ENCODE measurements around the gene FAM13B.

Gene FAM13B

GRCh38 chr5:137921931-137922330 lies 110.9 kb downstream of the FAM13B start:
- H3K4me3 ChIP-seq (ENCODE audit: low read length), result no peak overlapping the region

GRCh38 chr5:137916923-137917322 lies 116.0 kb downstream of the FAM13B start:
- no peak for TF ChIP-seq CTCF (conservative IDR thresholded peaks at IDR 0.05; ENCODE audit: low read length)
- no peak overlapping the region for H3K4me3 ChIP-seq (ENCODE audit: low read length)

More at GRCh38 chr5:137921931-137922330, 110.9 kb downstream of the FAM13B start:
- no peak for TF ChIP-seq CTCF (conservative IDR thresholded peaks at IDR 0.05; ENCODE audit: low read length)
- DNase-seq (ENCODE audit: low read depth), result peak; percentile 64

GRCh38 chr5:137914758-137915157 lies 118.1 kb downstream of the FAM13B start:
- DNase-seq (ENCODE audit: low read depth), result no peak
- TF ChIP-seq CTCF (conservative IDR thresholded peaks at IDR 0.05; ENCODE audit: low read length), result no peak
- H3K4me3 ChIP-seq (ENCODE audit: low read length), result no peak overlapping the region

More at GRCh38 chr5:137916923-137917322, 116.0 kb downstream of the FAM13B start:
- DNase-seq (ENCODE audit: low read depth), result no peak

GRCh38 chr5:137902408-137903133 lies 130.3 kb downstream of the FAM13B start:
- H3K4me3 ChIP-seq (ENCODE audit: low read length), result no peak overlapping the region
- TF ChIP-seq CTCF (conservative IDR thresholded peaks at IDR 0.05; ENCODE audit: low read length), result no peak
- DNase-seq (ENCODE audit: low read depth), result no peak

GRCh38 chr5:137901011-137901817 lies 131.7 kb downstream of the FAM13B start:
- H3K4me3 ChIP-seq (ENCODE audit: low read length), result no peak overlapping the region
- no peak for TF ChIP-seq CTCF (conservative IDR thresholded peaks at IDR 0.05; ENCODE audit: low read length)
- no peak for DNase-seq (ENCODE audit: low read depth)

- TF ChIP-seq CTCF (conservative IDR thresholded peaks at IDR 0.05; ENCODE audit: low read length), result no peak
- DNase-seq (ENCODE audit: low read depth), result no peak
- H3K4me3 ChIP-seq (ENCODE audit: low read length), result no peak overlapping the region
Measured at GRCh38 chr5:137899493-137899892, 133.4 kb downstream of the FAM13B start.
